Lower lobe of right lung (tissue), 2 donors: ENCODE results near the gene OR51L1. TPM values are rescaled to one million over a fixed set of nuclear protein-coding genes. Genes with fewer than 3 reads are reported as not detected.

ENCODE experiments used
- ATAC-seq, 2 donors: fragments of 200-7000 bp; cut with Tn5 transposase; one replicate each; pipeline ENCODE4 v1.9.1; 2020 to 2022; ENCODE audit warnings: mild to moderate bottlenecking in 2 of 2, moderate library complexity in 2 of 2
- DNase-seq: peaks from one replicate; pipeline ENCODE4 v3.0.0-alpha.2; 2020
- H3K27ac ChIP-seq: fragments of 200-600 bp; one replicate; pipeline ENCODE4 v1.8.0; 2022
- H3K27me3 ChIP-seq: fragments of 200-600 bp; one replicate; pipeline ENCODE4 v1.8.0; 2022; ENCODE audit warnings: low read depth
- H3K36me3 ChIP-seq: fragments of 200-600 bp; one replicate; pipeline ENCODE4 v1.8.0; 2022; ENCODE audit warnings: mild to moderate bottlenecking
- H3K4me1 ChIP-seq: fragments of 200-600 bp; one replicate; pipeline ENCODE4 v1.8.0; 2022
- H3K4me3 ChIP-seq: fragments of 200-600 bp; one replicate; pipeline ENCODE4 v1.8.0; 2022; ENCODE audit warnings: mild to moderate bottlenecking
- H3K9me3 ChIP-seq: fragments of 200-600 bp; one replicate; pipeline ENCODE4 v1.8.0; 2022
- intact Hi-C: fragments of 100-400 bp; cut with DNase I; formaldehyde crosslinking; loops from one replicate; pipeline ENCODE4 v1.11.0; 2022
- total RNA-seq: library from RNA; stranded (reverse); fragmentation: NEBNext Ultra II Directional; extraction: Animal tissue kit (Norgen Biotek cat#: 25700); gene quantifications from one replicate; pipeline ENCODE4 v1.2.1, GENCODE V29; 2021
- TF ChIP-seq, protein P1 (sequence below): fragments of 200-600 bp; IDR thresholded peaks from one replicate; pipeline ENCODE4 v1.8.0; 2022; ENCODE audit warnings: antibody characterized with exemption, mild to moderate bottlenecking
- donor health status: DM: no; HTN: yes; CAD: no; lungs with severe emphysema.

The OR51L1 gene
- total RNA-seq, 1 donor from 2014 or later: not detected

DNA sequence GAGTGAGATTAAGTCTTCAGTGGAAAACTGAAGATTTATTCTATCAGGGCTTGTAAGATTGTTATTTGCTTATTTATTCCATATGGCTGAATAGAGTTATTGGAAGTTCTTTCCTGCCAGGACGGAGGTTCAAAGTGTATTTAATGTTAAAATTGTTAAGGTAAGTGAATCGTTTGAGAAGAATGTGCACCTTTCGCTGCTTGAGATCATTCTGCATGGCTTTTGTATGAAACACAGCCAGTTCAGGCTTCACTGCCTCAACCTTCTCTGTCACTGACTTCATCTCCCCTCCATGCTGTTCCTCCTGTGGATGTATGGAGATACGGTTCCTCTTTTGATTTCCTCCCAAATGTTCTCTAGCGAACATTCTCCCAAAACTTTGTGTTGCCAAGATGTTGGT, 19.2 kb upstream of the OR51L1 start:
- Histone ChIP-seq H3K4me1 (no peaks in the 10 kb centered on the region), H3K9me3 (no peaks in the 10 kb centered on the region), H3K27ac (no peak overlapping the region), H3K27me3 (no peaks in the 10 kb centered on the region), H3K4me3 (no peak overlapping the region), H3K36me3 (no peaks in the 10 kb centered on the region)
- ATAC-seq (no peak), DNase-seq (no peak)
- intact Hi-C loops: no loop called here
- TF ChIP-seq, protein P1, sequence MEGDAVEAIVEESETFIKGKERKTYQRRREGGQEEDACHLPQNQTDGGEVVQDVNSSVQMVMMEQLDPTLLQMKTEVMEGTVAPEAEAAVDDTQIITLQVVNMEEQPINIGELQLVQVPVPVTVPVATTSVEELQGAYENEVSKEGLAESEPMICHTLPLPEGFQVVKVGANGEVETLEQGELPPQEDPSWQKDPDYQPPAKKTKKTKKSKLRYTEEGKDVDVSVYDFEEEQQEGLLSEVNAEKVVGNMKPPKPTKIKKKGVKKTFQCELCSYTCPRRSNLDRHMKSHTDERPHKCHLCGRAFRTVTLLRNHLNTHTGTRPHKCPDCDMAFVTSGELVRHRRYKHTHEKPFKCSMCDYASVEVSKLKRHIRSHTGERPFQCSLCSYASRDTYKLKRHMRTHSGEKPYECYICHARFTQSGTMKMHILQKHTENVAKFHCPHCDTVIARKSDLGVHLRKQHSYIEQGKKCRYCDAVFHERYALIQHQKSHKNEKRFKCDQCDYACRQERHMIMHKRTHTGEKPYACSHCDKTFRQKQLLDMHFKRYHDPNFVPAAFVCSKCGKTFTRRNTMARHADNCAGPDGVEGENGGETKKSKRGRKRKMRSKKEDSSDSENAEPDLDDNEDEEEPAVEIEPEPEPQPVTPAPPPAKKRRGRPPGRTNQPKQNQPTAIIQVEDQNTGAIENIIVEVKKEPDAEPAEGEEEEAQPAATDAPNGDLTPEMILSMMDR: no peak

DNA sequence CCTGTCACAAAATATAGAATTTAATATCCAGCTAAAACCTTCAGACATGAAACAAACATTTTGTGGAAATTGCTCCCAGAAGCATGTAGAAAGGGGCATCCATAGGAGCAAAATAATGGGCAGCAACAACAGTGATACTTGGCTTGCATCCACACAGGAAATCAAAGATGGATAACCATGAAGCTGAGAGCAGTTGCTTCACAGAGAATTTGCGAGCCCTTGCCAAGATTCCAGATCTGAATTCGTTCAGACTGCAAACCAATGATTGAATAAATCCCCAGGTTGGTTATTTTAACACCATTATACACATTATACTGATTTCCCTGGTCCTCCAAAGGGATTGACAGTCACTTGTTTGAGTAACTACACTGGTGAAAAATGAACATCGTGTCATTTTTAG, 15.6 kb upstream of the OR51L1 start:
- Histone ChIP-seq H3K27me3 (no peaks in the 10 kb centered on the region), H3K36me3 (no peaks in the 10 kb centered on the region), H3K4me1 (no peaks in the 10 kb centered on the region), H3K9me3 (no peaks in the 10 kb centered on the region), H3K4me3 (no peak overlapping the region), H3K27ac (no peak overlapping the region)
- intact Hi-C loops: no loop called here
- DNase-seq: no peak
- TF ChIP-seq, protein P1: no peak
- ATAC-seq: no peak

DNA sequence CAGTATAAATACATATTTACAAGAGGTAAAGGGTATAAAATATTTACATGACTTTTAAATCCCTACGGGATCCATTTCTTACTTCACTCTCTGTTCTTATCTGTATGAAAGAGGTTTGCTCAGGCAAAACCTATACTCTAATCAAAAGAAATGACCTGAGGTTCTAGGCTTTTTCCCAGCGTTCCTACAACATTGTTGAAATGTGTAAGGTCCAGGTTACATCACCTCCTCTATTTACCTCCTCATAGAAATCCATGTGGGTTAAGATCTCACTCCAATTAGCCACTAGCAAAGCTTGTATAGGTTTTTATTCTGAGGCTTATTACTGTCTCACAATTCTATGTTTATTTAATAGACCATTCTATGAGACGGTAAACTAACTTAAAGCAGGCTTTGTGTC, 12.0 kb upstream of the OR51L1 start:
- H3K27me3 ChIP-seq: no peaks in the 10 kb centered on the region
- H3K27ac ChIP-seq: no peak overlapping the region
- TF ChIP-seq, protein P1: no peak
- no peaks in the 10 kb centered on the region for H3K4me1 ChIP-seq
- ATAC-seq (no peak), DNase-seq (no peak)
- no peaks in the 10 kb centered on the region for H3K9me3 ChIP-seq
- intact Hi-C loops: no loop called here
- H3K4me3 ChIP-seq: no peak overlapping the region
- H3K36me3 ChIP-seq: no peaks in the 10 kb centered on the region

DNA sequence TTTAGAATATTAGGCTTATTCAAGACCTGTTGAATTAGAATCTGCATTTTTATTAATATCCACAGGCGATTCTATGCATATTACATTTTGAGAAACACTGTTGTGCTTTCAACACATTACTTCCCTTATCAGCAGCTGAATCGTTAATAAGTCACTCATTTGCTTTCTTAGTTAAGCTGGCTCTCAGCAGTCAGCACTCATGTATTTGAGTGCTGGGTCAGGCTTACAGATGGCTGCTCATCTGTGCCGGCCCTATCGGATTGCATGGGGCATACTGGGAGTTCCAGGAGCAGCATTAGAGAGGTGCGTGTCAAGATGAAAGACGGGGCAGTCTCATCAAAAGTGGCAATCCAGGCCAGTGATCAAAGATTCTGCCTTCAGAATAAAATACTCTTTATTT, 10.8 kb upstream of the OR51L1 start:
- DNase-seq (no peak), ATAC-seq (peak; percentile 61 to 71)
- no peaks in the 10 kb centered on the region for H3K4me1 ChIP-seq
- TF ChIP-seq, protein P1: no peak
- no peaks in the 10 kb centered on the region for H3K9me3 ChIP-seq
- H3K27me3 ChIP-seq: no peaks in the 10 kb centered on the region
- no peak overlapping the region for H3K27ac ChIP-seq
- no peaks in the 10 kb centered on the region for H3K36me3 ChIP-seq
- H3K4me3 ChIP-seq: no peak overlapping the region
- intact Hi-C loops: no loop called here

DNA sequence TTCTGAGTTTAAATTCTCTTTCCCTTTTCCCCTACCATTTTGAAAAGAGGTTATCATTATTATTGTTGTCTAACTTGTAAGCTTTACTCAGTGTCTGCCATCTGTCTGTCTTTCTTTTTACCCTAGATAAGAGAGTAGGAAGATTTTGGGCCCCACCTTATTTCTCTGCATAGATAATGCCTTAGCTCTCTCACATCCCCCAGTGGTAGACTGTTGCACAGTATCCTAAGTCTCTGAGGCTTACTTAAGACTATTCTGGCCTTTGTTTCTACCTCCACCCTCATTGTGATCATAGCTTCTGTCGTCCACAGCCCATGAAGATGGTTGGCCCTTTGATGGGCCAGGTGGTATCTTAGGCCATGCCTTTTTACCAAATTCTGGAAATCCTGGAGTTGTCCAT, 3.6 kb upstream of the OR51L1 start:
- TF ChIP-seq, protein P1: no peak
- no peaks in the 10 kb centered on the region for H3K9me3 ChIP-seq
- DNase-seq (no peak), ATAC-seq (no peak)
- no peaks in the 10 kb centered on the region for H3K4me1 ChIP-seq
- intact Hi-C loops: no loop called here
- no peak overlapping the region for H3K27ac ChIP-seq
- H3K36me3 ChIP-seq: no peaks in the 10 kb centered on the region
- no peak overlapping the region for H3K4me3 ChIP-seq
- H3K27me3 ChIP-seq: no peaks in the 10 kb centered on the region
